ENCODE data around the gene NCAM2.

Gene NCAM2

GRCh38 chr21:21200939-21201615, 202.9 kb downstream of the NCAM2 start:
- H3K4me1 ChIP-seq (ENCODE audit: control insufficient read depth, insufficient read depth, low read length) = no peaks in the 10 kb centered on the region
- no peaks in the 10 kb centered on the region for H3K27me3 ChIP-seq (ENCODE audit: control insufficient read depth, insufficient read depth, low read length, poor library complexity, severe bottlenecking)
- 73 to 86% methylated on average over 4 of the region's 5 CpGs for WGBS, 2 experiments
- no peaks in the 10 kb centered on the region for H3K36me3 ChIP-seq (ENCODE audit: control insufficient read depth, insufficient read depth, low read length)
- no peak overlapping the region for H3K27ac ChIP-seq (ENCODE audit: insufficient read depth, low read depth, low read length, poor library complexity, severe bottlenecking)
- no peak overlapping the region for H3K4me3 ChIP-seq (ENCODE audit: insufficient read depth, low read depth, low read length)
- no peaks in the 10 kb centered on the region for H3K9me3 ChIP-seq (ENCODE audit: control insufficient read depth, low read length)

DNA sequence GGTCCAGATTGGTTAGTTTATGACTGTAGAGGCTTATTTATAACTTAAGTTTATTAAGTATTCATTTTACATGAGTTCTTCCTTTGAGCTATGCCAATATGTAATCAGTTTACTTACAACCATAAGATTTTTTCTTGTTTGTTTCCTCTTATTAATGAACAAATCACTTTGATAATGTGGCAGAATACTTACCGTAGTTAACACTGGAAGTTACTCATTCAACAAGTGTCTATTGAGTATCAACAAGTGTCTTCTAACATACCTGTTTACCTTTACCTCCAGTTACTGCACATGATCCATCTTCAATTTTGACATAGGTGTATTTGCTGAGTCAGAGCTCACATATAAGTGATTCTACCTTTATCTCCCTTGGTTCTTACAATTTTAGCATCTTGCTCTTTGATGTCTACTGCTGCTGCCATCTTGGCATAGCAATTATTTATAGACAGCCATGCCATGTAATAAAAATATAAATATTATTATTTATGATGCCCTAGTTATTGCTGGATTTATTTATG, 205.7 kb downstream of the NCAM2 start:
- no peak overlapping the region for H3K27ac ChIP-seq (ENCODE audit: insufficient read depth, low read depth, low read length, poor library complexity, severe bottlenecking)
- H3K4me1 ChIP-seq (ENCODE audit: control insufficient read depth, insufficient read depth, low read length) = no peaks in the 10 kb centered on the region
- WGBS, 2 experiments = 80 to 100% methylated on average over 1 of the region's 1 CpG
- H3K27me3 ChIP-seq (ENCODE audit: control insufficient read depth, insufficient read depth, low read length, poor library complexity, severe bottlenecking) = no peaks in the 10 kb centered on the region
- H3K9me3 ChIP-seq (ENCODE audit: control insufficient read depth, low read length) = no peaks in the 10 kb centered on the region
- H3K36me3 ChIP-seq (ENCODE audit: control insufficient read depth, insufficient read depth, low read length) = no peaks in the 10 kb centered on the region
- H3K4me3 ChIP-seq (ENCODE audit: insufficient read depth, low read depth, low read length) = no peak overlapping the region

DNA sequence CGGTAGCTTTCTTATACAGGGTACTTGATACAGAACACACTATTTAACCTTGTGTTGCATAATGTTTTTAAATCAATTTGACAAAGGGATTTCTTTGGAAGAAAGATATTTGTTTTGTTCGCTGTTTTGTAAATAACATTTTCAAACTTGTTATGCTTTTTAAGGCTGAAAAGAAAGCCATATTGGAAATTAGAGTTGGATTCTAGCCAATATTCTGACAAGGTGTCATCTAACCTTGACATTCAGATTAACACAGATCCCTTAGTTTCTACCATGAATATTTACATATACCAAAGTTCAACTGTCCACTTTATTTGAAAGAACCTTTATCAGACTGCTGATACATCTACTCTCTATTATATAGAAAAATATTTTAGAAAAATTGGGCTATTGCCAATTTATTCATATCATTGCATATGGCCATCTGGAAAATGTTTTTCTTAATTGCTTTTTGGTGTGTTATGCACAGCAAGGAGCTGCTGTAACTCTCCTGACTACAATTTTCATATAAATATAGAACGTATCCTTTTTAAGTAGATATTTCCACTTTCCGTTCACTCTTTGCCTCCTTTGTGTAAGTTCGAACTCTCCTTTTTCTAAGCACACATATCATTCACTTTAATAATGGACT, 206.3 kb downstream of the NCAM2 start:
- H3K36me3 ChIP-seq (ENCODE audit: control insufficient read depth, insufficient read depth, low read length) = no peaks in the 10 kb centered on the region
- H3K4me3 ChIP-seq (ENCODE audit: insufficient read depth, low read depth, low read length) = no peak overlapping the region
- no peak overlapping the region for H3K27ac ChIP-seq (ENCODE audit: insufficient read depth, low read depth, low read length, poor library complexity, severe bottlenecking)
- H3K27me3 ChIP-seq (ENCODE audit: control insufficient read depth, insufficient read depth, low read length, poor library complexity, severe bottlenecking) = no peaks in the 10 kb centered on the region
- 84 to 100% methylated on average over 2 to 5 of the region's 5 CpGs for WGBS, 2 experiments
- H3K4me1 ChIP-seq (ENCODE audit: control insufficient read depth, insufficient read depth, low read length) = no peaks in the 10 kb centered on the region
- H3K9me3 ChIP-seq (ENCODE audit: control insufficient read depth, low read length) = no peaks in the 10 kb centered on the region

- Histone ChIP-seq H3K9me3 (ENCODE audit: control insufficient read depth, low read length) (no peaks in the 10 kb centered on the region), H3K4me1 (ENCODE audit: control insufficient read depth, insufficient read depth, low read length) (no peaks in the 10 kb centered on the region), H3K27me3 (ENCODE audit: control insufficient read depth, insufficient read depth, low read length, poor library complexity, severe bottlenecking) (no peaks in the 10 kb centered on the region), H3K27ac (ENCODE audit: insufficient read depth, low read depth, low read length, poor library complexity, severe bottlenecking) (no peak overlapping the region), H3K4me3 (ENCODE audit: insufficient read depth, low read depth, low read length) (no peak overlapping the region), H3K36me3 (ENCODE audit: control insufficient read depth, insufficient read depth, low read length) (no peaks in the 10 kb centered on the region)
- 95 to 100% methylated on average over 1 of the region's 1 CpG for WGBS, 2 experiments
Measured at GRCh38 chr21:21205604-21206003, 207.4 kb downstream of the NCAM2 start.

DNA sequence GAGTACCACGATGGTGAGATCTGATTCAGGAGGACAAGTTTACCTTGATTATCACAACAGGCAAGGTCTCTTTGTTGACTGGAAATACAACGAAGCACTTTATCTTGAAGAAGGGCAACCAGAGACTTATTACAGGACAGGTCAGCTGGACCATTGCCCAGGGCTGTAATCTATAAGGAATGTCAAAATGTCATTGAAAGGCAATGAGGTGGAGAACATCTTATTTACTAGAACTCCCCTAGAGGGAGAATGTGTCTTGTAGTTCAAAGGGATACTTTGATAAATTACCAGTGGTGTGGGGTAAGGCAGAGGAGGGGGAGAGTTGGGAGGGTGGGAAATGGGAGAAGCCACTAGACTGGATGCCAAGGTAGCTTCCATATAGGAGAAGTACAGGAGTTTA, 212.3 kb downstream of the NCAM2 start:
- 93% methylated on average over 2 of the region's 2 CpGs for WGBS, 2 experiments
- Histone ChIP-seq H3K4me1 (ENCODE audit: control insufficient read depth, insufficient read depth, low read length) (no peaks in the 10 kb centered on the region), H3K27me3 (ENCODE audit: control insufficient read depth, insufficient read depth, low read length, poor library complexity, severe bottlenecking) (no peaks in the 10 kb centered on the region), H3K4me3 (ENCODE audit: insufficient read depth, low read depth, low read length) (no peak overlapping the region), H3K27ac (ENCODE audit: insufficient read depth, low read depth, low read length, poor library complexity, severe bottlenecking) (no peak overlapping the region), H3K9me3 (ENCODE audit: control insufficient read depth, low read length) (no peaks in the 10 kb centered on the region), H3K36me3 (ENCODE audit: control insufficient read depth, insufficient read depth, low read length) (no peaks in the 10 kb centered on the region)

GRCh38 chr21:21213297-21213696, 215.1 kb downstream of the NCAM2 start:
- WGBS, 2 experiments = 100% methylated on average over 1 of the region's 1 CpG; no CpG with 5 or more reads in 1 of the 2 experiments
- no peaks in the 10 kb centered on the region for H3K4me1 ChIP-seq (ENCODE audit: control insufficient read depth, insufficient read depth, low read length)
- no peaks in the 10 kb centered on the region for H3K9me3 ChIP-seq (ENCODE audit: control insufficient read depth, low read length)
- H3K27me3 ChIP-seq (ENCODE audit: control insufficient read depth, insufficient read depth, low read length, poor library complexity, severe bottlenecking) = no peaks in the 10 kb centered on the region
- no peak overlapping the region for H3K4me3 ChIP-seq (ENCODE audit: insufficient read depth, low read depth, low read length)
- H3K27ac ChIP-seq (ENCODE audit: insufficient read depth, low read depth, low read length, poor library complexity, severe bottlenecking) = no peak overlapping the region
- no peaks in the 10 kb centered on the region for H3K36me3 ChIP-seq (ENCODE audit: control insufficient read depth, insufficient read depth, low read length)

GRCh38 chr21:21216047-21216446, 217.8 kb downstream of the NCAM2 start:
- H3K27ac ChIP-seq (ENCODE audit: insufficient read depth, low read depth, low read length, poor library complexity, severe bottlenecking) = no peak overlapping the region
- H3K36me3 ChIP-seq (ENCODE audit: control insufficient read depth, insufficient read depth, low read length) = no peaks in the 10 kb centered on the region
- H3K4me3 ChIP-seq (ENCODE audit: insufficient read depth, low read depth, low read length) = no peak overlapping the region
- H3K27me3 ChIP-seq (ENCODE audit: control insufficient read depth, insufficient read depth, low read length, poor library complexity, severe bottlenecking) = no peaks in the 10 kb centered on the region
- 93 to 100% methylated on average over 2 of the region's 2 CpGs for WGBS, 2 experiments
- no peaks in the 10 kb centered on the region for H3K4me1 ChIP-seq (ENCODE audit: control insufficient read depth, insufficient read depth, low read length)
- H3K9me3 ChIP-seq (ENCODE audit: control insufficient read depth, low read length) = no peaks in the 10 kb centered on the region

- Histone ChIP-seq H3K27me3 (ENCODE audit: control insufficient read depth, insufficient read depth, low read length, poor library complexity, severe bottlenecking) (no peaks in the 10 kb centered on the region), H3K4me1 (ENCODE audit: control insufficient read depth, insufficient read depth, low read length) (no peaks in the 10 kb centered on the region)
- WGBS, 2 experiments = 89% methylated on average over 1 of the region's 1 CpG
Measured at GRCh38 chr21:21226472-21226871, 228.3 kb downstream of the NCAM2 start.

GRCh38 chr21:21230672-21231071, 232.5 kb downstream of the NCAM2 start:
- Histone ChIP-seq H3K4me1 (ENCODE audit: control insufficient read depth, insufficient read depth, low read length) (no peaks in the 10 kb centered on the region), H3K4me3 (ENCODE audit: insufficient read depth, low read depth, low read length) (no peak overlapping the region), H3K36me3 (ENCODE audit: control insufficient read depth, insufficient read depth, low read length) (no peaks in the 10 kb centered on the region), H3K9me3 (ENCODE audit: control insufficient read depth, low read length) (no peaks in the 10 kb centered on the region), H3K27me3 (ENCODE audit: control insufficient read depth, insufficient read depth, low read length, poor library complexity, severe bottlenecking) (no peaks in the 10 kb centered on the region), H3K27ac (ENCODE audit: insufficient read depth, low read depth, low read length, poor library complexity, severe bottlenecking) (no peak overlapping the region)
- 79 to 83% methylated on average over 2 to 3 of the region's 3 CpGs for WGBS, 2 experiments

More at GRCh38 chr21:21226472-21226871, 228.3 kb downstream of the NCAM2 start:
- H3K9me3 ChIP-seq (ENCODE audit: control insufficient read depth, low read length) = peaks cover 2% of the 10 kb centered on the region
- H3K4me3 ChIP-seq (ENCODE audit: insufficient read depth, low read depth, low read length) = no peak overlapping the region
- H3K36me3 ChIP-seq (ENCODE audit: control insufficient read depth, insufficient read depth, low read length) = no peaks in the 10 kb centered on the region
- H3K27ac ChIP-seq (ENCODE audit: insufficient read depth, low read depth, low read length, poor library complexity, severe bottlenecking) = no peak overlapping the region

DNA sequence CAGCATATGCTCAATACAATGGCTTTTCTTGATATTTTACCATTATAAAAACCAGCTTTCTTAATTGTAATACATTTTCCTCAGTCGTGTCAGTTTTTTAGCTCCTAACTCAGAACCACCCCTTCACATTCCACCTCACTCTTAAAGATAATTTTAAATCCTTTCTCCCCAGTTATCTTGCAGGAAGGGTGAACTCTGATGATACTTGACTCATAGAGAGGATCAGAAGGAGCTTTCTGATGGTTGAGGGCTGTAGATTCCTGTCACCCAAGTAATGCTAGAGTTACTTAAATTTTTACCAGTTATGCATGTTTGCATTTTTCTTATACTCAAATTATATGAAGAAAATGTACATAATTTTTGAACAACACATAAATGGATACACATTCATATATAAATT, 233.7 kb downstream of the NCAM2 start:
- Histone ChIP-seq H3K36me3 (ENCODE audit: control insufficient read depth, insufficient read depth, low read length) (no peaks in the 10 kb centered on the region), H3K4me3 (ENCODE audit: insufficient read depth, low read depth, low read length) (no peak overlapping the region), H3K4me1 (ENCODE audit: control insufficient read depth, insufficient read depth, low read length) (no peaks in the 10 kb centered on the region), H3K9me3 (ENCODE audit: control insufficient read depth, low read length) (no peaks in the 10 kb centered on the region), H3K27ac (ENCODE audit: insufficient read depth, low read depth, low read length, poor library complexity, severe bottlenecking) (no peak overlapping the region), H3K27me3 (ENCODE audit: control insufficient read depth, insufficient read depth, low read length, poor library complexity, severe bottlenecking) (no peaks in the 10 kb centered on the region)
- WGBS, 2 experiments = 39 to 55% methylated on average over 1 of the region's 1 CpG
